Measurements from ENCODE around the gene TP73.
A peak's percentile ranks its signal among the peaks of the same experiment; 100 is the strongest.

TP73 gene

DNA sequence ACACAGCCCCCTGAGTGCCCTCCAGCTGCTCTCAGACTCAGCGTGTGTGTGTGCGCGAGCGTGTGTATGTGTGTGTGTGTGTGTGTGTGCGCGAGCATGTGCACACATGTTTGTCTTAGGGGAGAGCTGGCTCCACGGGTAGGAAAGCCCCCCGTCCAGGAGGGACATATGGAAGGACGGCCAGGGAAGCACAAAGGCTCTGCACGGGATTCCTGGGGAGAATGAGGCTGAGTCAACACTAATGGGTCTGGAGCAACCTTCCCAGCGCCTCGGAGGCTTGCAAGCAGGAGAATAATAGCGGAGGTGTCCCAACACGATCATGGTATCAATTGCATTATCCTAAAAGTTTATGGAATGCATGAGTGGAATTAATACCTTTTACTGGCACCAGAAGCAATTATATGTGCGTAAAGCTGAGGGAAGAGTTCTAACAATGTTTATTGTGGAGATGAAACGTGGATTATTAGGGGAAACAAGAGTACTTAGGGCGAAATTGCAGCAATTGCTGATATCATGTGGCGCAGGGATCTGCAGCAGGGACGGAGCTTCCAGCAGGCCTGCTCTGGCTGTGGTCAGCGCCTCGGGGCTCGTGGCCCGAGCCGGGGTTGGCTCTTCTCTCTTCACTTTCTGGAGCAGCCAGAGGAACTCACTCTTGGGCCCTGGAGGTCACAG is 59.6 kb downstream of the TP73 start:
- DNase-seq, result no peak

DNA sequence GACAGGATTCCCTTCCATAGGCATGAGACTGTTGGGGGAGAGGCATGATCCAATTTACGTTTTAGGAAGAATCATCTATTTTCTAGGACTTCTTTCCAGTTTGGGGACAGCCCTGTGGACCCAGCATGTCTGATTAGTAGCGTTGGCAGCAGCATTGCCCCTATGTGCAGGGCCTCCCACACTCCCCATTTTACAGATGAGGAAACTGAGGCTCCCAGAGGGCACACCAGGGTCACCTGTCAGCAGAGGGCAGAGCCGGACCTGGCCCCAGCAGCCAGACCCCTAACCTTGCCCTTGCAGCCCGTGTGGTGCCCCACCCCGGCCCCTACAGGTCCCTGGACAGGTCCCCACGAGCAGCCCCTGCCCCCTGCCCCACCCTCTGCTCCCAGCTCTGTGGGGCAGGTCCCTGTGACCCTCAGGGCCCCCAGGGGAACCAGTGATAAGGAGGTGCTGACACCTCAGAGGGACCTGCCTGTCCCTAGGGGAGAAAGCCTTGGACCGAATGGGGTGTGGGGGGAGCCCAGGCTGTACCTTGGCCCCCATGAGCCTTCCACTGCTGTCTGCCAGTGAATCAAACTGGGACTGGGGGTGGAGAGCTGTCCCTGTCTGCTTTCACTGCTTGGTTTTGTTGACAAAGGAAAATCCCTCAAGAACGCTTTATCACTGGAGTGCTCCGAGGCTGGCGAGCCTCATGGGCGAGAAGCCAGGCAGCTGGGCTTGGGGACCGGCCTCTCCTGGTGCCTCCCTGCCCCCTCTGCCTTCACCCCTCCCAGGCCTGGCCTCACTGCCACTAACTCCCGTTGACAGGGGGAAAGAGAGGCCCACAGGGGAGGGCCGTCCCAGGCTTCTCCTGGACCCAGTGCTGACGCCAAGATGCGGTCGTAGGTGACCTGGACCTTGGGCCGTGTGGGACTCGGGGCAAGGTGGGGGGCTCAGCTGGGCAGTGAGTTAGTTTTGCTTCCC is 60.5 kb downstream of the TP73 start:
- no peak for DNase-seq

DNA sequence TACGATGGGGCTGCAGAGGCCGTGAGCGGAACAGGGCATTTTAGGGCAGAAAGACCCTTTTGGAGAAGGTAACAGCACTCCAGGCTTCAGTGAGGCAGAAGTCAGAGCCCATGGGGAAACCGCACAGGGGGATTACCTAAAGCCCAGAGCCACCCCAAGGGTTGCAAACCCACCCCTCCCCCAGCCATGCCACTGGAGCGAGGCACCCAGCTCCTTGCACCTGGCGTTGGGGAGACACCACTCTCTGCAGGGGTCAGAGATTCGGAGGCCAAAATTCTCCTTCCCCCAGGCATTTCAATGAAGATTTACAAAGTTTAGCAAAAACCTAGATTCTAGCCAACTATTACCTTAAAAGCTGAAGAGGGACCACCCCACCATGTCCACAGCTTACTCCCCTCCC is 61.5 kb downstream of the TP73 start:
- DNase-seq, result no peak

DNA sequence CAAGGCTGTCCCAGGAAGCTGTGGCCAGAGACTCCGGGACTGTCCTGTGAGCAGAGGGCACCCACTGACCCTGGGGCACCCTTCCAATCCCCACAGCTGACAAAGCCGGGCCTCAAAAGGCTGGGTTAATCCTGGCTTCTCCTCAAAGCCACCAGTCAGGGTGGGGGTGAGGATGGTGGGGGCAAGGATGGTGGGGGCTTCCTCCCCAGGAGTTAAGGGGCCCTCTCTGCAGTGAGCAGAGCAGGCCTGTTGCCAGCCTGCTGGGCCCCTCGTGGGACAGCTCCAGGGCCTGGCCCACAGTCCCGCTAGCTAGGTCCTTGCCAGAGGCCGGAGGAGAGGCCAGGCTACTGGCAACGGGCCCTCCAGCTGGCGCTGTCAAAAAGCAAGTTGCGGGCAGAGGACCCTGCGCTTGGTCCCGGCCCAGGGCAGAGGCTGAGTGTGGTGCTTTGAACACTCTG is 62.0 kb downstream of the TP73 start:
- DNase-seq, result no peak

DNA sequence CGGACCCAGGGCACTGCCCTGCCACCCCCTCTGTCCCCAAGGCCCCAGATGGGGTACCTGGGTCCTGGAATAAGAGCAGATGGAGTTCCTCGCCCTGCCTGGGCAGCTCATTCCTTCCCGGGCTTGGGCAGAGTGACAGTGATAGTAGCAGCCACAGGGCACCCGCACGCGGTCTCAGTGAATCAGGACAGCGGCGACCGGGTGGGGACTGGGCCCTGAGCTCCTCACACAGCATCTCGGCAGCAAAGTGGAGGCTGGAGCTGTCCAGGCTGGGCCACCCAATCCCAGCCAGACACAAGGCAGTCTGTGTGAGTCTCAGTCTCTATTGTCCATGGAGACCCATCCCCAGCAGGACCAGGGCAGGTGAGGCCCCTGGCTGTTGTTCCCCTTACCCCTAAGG is 62.5 kb downstream of the TP73 start:
- no peak for DNase-seq

DNA sequence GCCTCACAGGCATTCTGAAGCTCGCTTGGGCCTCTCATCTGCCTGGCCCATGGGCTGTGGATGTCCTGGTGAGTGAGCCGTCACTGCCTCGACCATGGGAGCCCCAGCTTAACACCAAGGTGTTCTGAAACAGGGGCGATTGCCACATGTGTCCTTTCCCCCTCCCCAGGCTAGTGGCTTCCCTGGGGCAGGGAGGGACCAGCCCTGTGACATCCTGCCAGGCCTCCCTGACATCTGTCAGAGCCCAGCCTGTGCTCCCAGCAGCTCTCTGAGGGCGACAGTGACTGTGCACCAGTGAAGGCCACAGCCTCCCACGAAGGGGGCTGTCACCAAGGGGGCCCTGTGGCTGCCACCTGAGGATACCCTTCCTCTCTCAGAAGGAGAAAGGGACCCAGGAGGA is 64.0 kb downstream of the TP73 start:
- no peak for DNase-seq

DNA sequence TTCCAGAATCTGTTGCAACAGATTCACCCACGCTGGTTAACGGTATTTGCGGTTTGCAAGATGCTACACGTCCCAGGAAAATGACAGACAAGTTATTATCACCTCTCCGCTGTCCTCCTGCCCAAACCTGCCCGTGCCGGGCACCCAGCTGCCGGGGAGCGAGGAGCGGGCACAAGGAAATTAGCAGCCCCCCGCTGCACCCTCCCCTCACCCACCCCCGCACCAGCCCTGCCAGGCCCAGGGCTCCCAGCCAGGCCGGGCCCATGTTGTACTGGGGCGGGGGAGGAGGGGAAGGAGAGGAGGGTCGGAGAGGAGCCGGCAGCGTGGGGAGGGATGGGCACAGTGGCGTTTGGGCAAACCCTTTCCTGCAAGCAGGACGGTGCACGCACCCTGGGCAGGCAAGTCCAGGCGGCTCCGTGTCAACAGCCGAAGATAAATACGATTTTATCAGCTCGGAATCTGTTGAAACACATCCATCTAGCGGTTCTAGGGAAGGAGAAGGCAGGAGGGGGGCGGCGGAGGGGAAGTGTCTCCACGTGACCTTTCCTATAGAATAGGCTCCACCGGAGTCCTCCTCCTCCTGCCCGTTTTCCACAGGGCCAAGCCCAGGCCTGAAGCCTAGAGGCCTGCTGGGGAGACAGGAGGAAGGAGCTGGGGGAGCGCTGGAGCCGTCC is 64.9 kb downstream of the TP73 start:
- DNase-seq, result peak; percentile 74

DNA sequence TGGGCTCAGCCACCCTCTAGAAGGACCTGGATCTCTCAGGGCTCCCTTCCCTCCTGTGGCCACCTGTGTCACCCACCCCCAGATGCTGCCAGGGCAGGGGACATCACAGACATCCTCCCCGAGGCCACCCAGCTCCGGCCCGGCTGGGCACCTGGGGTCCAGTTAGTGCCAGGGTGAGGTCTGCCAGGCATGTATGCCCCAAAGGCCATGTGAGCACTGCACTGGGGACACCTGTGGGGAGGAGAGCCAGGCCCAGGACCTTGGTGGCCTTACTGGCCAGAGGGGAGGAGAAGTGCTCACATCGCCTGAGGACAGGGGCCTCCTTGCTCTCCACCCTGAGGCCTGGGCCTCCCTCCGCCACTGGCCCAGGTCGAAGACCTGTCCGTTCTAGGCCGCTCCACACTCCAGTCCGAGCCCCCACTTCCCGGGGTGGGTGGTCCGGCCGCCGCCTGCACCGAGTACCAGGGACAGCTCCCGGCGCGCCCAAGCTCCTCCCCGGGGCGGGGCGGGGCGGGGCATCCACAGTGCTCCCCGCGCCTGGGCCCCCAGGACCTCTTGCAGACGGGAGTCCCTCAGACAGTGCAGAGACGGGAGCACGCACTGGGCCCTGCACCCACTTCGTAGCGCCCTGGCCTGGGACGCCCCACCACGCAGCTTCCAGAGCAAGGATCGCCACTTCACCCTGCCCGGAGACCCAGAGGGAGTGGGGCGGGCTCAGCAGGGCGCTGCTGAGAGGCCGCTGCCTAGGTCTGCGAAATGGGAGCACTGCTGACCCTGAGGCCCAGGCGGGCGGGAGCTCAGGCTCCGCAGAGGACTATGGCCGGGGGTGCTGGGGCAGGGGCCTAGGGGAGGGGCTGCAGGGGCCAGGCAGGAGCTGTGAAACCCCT is 65.6 kb downstream of the TP73 start:
- no peak for DNase-seq

DNA sequence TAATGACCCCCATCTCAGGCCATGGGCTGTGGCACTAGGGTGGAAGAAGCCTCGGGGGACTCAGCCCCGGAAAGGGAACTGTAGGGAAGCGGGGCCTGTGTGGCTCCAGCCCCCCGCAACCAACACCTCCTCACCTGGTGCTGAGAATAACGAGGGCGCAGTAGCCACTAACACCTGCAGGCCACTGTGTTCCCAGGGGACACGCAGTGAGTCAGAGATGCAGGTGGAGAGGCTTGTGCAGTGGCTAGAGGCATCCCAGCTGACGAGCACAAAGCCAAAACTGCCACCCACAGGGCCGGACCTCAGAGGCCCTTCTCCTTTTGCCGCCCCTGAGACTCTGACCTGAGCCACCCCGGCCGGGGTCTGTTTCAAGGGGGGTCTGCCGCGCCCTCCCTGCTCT is 66.4 kb downstream of the TP73 start:
- no peak for DNase-seq

DNA sequence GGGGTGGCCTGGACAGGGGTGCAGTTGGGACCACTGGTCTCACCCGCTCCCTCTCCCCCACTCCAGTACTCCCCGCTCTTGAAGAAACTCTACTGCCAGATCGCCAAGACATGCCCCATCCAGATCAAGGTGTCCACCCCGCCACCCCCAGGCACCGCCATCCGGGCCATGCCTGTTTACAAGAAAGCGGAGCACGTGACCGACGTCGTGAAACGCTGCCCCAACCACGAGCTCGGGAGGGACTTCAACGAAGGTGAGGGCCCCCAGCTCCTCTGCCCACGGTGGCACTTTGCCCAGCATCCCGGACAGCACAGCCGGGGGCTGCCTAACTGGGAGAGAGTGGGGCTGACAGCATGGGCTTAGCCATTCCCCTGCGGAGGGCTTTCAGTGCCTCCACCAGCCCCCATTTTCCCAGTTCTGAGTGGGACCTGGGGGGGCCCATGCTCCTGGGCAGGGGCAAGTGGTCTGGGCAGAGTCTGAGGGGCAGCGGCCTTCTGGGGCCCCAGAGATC is 69.7 kb downstream of the TP73 start:
- DNase-seq, result no peak

DNA sequence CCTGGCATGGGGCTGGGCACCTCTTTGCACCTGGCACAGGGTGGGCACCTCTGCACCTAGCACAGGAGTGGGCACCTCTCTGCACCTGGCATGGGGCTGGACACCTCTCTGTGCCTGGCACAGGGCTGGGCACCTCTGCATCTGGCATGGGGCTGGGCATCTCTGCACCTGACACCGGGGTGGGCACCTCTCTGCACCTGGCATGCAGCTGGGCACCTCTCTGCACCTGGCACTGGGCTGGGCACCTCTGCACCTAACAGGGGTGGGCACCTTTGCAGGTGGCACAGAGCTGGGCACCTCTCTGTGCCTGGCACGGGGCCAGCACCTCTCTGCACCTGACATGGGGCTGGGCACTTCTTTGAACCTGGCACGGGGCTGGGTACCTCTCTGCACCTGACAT is 70.5 kb downstream of the TP73 start:
- DNase-seq, result no peak

DNA sequence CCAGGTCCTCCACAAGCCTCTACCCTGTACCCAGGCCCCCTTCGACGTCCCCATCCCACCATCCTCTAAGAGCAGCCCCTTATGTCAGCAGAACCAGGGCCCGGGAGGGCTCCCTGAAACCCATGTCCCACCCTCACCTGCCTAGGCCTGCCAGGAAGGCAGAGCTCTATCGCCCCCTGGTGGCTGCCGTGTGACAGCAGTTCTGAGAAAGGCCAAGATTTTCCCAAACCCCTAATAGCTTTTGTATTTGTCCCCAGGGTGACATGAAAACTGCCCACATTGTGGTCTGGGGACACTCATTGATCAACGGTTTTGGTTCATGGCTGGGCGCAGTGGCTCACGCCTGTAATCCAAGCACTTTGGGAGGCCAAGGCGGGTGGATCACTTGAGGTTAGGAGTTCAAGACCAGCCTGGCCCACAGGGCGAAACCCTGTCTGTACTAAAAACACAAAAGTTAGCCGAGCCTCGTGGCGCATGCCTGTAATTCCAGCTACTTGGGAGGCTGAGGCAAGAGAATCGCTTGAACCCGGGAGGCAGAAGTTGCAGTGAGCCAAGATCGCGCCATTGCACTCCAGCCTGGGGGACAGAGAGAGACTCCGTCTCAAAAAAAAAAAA is 72.2 kb downstream of the TP73 start:
- DNase-seq, result peak; percentile 11

DNA sequence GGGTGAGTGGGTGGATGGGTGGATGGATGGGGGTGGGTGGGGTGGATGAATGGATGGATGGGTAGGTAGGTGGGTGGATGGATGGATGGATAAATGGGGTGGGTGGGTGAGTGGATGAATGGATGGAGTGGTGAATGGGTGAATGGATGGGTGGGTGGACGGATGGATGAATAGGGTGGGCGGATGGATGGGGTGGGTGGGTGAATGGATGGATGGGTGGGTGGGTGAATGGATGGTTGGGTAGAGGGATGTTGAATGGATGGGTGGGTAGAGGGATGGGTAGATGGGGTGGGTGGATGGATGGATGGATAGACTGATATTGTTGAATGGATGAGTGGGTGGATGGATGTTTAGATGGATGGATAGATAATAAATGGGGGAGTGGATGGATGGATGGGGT is 73.0 kb downstream of the TP73 start:
- DNase-seq, result no peak

DNA sequence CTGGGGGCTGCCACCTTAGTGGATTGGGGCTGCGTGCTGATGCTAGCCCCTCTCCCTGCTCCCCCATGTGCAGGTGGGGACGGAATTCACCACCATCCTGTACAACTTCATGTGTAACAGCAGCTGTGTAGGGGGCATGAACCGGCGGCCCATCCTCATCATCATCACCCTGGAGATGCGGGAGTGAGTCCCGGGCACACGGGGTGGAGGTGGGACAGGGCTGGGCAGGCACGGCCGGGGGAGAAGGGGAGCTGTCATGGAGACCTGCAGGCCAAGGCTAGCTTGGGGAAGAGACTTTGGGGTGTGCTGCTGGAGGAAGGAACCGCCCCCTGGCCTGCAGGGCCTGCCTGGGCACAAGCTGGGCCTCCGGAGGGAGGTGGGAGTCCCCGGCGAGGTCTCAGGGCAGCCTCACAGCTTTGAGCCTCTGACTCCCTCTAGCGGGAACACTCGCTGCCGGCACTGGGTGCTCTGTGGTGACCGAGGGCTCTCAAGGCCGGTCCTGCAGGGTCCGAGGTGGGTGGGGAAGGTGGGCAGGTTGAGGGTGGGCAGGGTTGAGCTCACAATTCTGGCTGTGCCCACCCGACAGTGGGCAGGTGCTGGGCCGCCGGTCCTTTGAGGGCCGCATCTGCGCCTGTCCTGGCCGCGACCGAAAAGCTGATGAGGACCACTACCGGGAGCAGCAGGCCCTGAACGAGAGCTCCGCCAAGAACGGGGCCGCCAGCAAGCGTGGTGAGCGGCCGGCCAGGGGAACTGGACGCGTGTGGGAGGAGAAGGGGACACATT is 74.9 kb downstream of the TP73 start:
- no peak for DNase-seq

DNA sequence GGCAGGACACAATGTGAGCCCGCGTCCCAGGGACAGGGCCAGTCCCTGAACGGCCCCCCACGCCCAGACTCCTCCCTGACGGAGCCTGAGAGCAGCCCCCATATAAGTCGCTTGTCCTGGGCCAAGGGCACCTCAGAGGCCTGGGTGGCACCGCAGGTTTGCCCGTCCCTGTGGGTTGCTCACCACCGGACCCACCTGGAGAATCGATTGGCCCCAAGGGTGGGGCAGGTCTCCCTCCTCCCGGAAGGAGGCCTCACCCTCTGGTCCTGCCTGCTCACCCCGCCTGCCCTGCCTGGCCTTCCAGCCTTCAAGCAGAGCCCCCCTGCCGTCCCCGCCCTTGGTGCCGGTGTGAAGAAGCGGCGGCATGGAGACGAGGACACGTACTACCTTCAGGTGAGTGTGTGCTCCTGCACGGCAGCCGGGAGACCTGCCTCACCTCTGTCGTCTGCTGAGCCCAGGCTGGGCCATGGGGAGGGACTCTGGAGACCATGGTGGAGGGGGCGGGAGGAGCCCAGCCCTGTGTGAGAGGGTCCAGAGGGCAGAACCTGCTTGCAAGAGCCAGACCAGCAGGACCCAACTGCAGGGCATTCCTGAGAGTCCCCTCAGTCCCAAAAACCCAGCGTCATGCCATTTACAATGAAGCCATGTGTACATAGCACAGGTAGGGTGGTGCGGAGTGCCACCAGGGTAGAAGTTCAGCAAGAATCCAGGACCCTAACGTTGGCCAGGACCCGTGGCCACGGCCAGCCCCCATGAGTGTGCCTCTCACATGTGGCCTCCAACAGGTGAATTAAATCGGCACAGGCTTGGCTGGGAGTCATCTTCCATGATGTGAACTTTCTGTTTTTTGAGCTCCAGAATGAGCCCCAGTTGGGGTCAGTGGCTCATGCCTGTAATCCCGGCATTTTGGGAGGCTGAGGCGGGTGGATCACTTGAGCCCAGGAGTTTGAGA is 75.8 kb downstream of the TP73 start:
- DNase-seq, result no peak

DNA sequence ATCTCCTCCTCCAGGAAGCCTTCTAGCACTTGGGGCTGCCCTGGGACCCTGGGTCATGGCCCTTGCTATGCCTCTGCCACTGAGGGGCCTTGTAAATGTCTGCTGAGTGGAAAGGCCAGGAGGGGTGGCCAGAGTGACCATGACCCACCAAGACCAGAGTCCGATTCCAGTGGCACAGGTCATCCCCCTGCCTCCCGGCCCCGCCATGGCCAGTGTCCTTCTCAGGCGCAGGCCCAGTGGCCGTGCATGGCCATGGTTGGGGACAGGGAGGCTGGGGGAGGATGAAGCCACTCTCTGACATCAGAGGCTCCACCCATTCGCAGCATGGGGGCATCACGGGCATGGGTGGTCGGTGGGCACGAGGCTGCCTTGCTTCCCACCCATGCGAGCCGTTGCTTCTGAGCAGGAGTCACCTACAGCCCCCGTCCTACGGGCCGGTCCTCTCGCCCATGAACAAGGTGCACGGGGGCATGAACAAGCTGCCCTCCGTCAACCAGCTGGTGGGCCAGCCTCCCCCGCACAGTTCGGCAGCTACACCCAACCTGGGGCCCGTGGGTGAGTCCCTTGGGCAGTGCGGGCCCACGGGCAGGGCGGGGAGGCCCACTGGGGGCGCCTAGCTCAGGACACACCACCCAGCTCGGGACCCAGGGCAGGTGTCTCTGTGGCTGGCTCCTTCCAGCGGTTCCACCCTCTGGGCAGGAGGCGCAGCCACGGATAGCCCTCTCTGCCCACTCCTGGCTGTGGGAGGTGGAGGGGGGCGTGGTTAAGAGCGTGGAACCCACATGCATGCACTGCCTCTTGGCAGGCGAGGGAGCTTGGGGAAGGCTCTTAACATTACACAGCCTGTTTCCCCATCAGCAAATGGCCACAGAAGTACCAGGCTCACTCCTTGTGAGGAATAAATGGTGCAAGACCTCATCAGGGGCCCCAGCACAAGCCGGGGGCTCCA is 77.6 kb downstream of the TP73 start:
- no peak for DNase-seq

DNA sequence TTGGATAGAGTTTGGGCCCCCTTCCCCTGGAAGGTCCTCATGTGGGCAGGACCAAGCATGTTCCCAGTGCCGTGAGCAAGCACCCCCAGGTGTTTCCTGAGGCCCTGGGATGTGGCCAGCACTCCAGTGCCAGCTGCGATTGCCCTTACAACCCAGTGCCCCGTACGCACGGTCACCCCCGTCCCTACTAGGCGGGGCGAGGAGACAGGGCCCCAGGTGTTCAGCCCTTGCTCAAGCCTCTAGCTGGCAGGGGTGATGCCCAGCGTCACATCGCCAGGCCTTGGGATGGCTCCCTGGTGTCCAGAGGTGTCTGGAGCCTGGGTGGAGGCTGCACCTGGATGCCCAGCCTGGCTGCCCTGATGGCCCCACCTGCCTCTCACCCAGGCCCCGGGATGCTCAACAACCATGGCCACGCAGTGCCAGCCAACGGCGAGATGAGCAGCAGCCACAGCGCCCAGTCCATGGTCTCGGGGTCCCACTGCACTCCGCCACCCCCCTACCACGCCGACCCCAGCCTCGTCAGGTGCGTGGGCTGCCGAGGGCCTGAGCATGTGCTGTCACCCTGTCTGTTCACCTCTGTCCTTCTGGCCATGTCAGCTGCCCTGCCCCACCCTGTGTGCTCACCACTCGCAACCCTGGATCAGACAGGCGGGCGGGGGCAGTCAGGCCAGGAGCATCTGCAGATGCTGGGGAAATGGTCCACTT is 78.4 kb downstream of the TP73 start:
- DNase-seq, result no peak

All from NCI-H526 treated with DMSO at 0.1 percent for 48 hours (cell line).